Activated naive CD4-positive, alpha-beta T cell treated with anti-CD3 and anti-CD28 coated beads, Interleukin-2, amount 50 U/mL, for 24 hours (primary cell): ENCODE data around the gene LIPG.

Experiments
- H3K27ac Mint-ChIP-seq: one replicate; pipeline ENCODE4 v1.8.0; 2021; ENCODE audit warnings: mild to moderate bottlenecking, mixed read lengths
- H3K27me3 Mint-ChIP-seq: one replicate; pipeline ENCODE4 v1.8.0; 2021; ENCODE audit warnings: mixed read lengths
- H3K36me3 Mint-ChIP-seq: one replicate; pipeline ENCODE4 v1.8.0; 2021; ENCODE audit warnings: mixed read lengths
- H3K4me1 Mint-ChIP-seq: one replicate; pipeline ENCODE4 v1.8.0; 2021; ENCODE audit warnings: mixed read lengths
- H3K4me3 Mint-ChIP-seq: one replicate; pipeline ENCODE4 v1.8.0; 2021; ENCODE audit warnings: mild to moderate bottlenecking, mixed read lengths
- H3K9me3 Mint-ChIP-seq: one replicate; pipeline ENCODE4 v1.8.0; 2021; ENCODE audit warnings: mixed read lengths

Gene LIPG

GRCh38 chr18:49611316-49611715 is 49.5 kb downstream of the LIPG start:
- no peak overlapping the region for H3K4me3 Mint-ChIP-seq
- H3K27ac Mint-ChIP-seq = no peak overlapping the region
- H3K4me1 Mint-ChIP-seq = no peaks in the 10 kb centered on the region
- H3K27me3 Mint-ChIP-seq = peaks cover 1% of the 10 kb centered on the region
- H3K36me3 Mint-ChIP-seq = no peaks in the 10 kb centered on the region
- no peaks in the 10 kb centered on the region for H3K9me3 Mint-ChIP-seq

- Mint-ChIP-seq H3K27me3 (no peaks in the 10 kb centered on the region), H3K9me3 (no peaks in the 10 kb centered on the region), H3K4me1 (no peaks in the 10 kb centered on the region), H3K4me3 (no peak overlapping the region), H3K27ac (no peak overlapping the region), H3K36me3 (no peaks in the 10 kb centered on the region)
Observed at GRCh38 chr18:49612515-49613033, 50.7 kb downstream of the LIPG start.

- no peaks in the 10 kb centered on the region for H3K36me3 Mint-ChIP-seq
- H3K4me1 Mint-ChIP-seq = no peaks in the 10 kb centered on the region
- H3K9me3 Mint-ChIP-seq = no peaks in the 10 kb centered on the region
Observed at GRCh38 chr18:49613141-49613640, 51.3 kb downstream of the LIPG start.

GRCh38 chr18:49613641-49614151 is 51.8 kb downstream of the LIPG start:
- Mint-ChIP-seq H3K27ac (no peak overlapping the region), H3K4me1 (no peaks in the 10 kb centered on the region), H3K4me3 (no peak overlapping the region), H3K27me3 (no peaks in the 10 kb centered on the region), H3K36me3 (no peaks in the 10 kb centered on the region), H3K9me3 (no peaks in the 10 kb centered on the region)

More at GRCh38 chr18:49613141-49613640, 51.3 kb downstream of the LIPG start:
- H3K27ac Mint-ChIP-seq = no peak overlapping the region
- no peaks in the 10 kb centered on the region for H3K27me3 Mint-ChIP-seq
- H3K4me3 Mint-ChIP-seq = no peak overlapping the region

GRCh38 chr18:49616618-49617328 is 54.9 kb downstream of the LIPG start:
- no peak overlapping the region for H3K4me3 Mint-ChIP-seq

GRCh38 chr18:49617329-49617695 is 55.5 kb downstream of the LIPG start:
- Mint-ChIP-seq H3K9me3 (no peaks in the 10 kb centered on the region), H3K36me3 (no peaks in the 10 kb centered on the region), H3K27ac (no peak overlapping the region), H3K4me3 (no peak overlapping the region), H3K4me1 (no peaks in the 10 kb centered on the region), H3K27me3 (peaks cover 6% of the 10 kb centered on the region)

More at GRCh38 chr18:49616618-49617328, 54.9 kb downstream of the LIPG start:
- Mint-ChIP-seq H3K9me3 (no peaks in the 10 kb centered on the region), H3K4me1 (no peaks in the 10 kb centered on the region), H3K27ac (no peak overlapping the region), H3K36me3 (no peaks in the 10 kb centered on the region), H3K27me3 (peaks cover 5% of the 10 kb centered on the region)

GRCh38 chr18:49617865-49618264 is 56.0 kb downstream of the LIPG start:
- H3K9me3 Mint-ChIP-seq = no peaks in the 10 kb centered on the region
- H3K36me3 Mint-ChIP-seq = no peaks in the 10 kb centered on the region
- H3K27me3 Mint-ChIP-seq = peaks cover 12% of the 10 kb centered on the region
- H3K4me1 Mint-ChIP-seq = no peaks in the 10 kb centered on the region
- no peak overlapping the region for H3K4me3 Mint-ChIP-seq
- H3K27ac Mint-ChIP-seq = no peak overlapping the region

- H3K4me1 Mint-ChIP-seq = no peaks in the 10 kb centered on the region
- peaks cover 17% of the 10 kb centered on the region for H3K27me3 Mint-ChIP-seq
Observed at GRCh38 chr18:49618742-49619681, 57.2 kb downstream of the LIPG start.

GRCh38 chr18:49619801-49620200 is 57.9 kb downstream of the LIPG start:
- Mint-ChIP-seq H3K4me3 (no peak overlapping the region), H3K9me3 (no peaks in the 10 kb centered on the region), H3K36me3 (no peaks in the 10 kb centered on the region), H3K27me3 (peaks cover 17% of the 10 kb centered on the region), H3K4me1 (no peaks in the 10 kb centered on the region), H3K27ac (no peak overlapping the region)

More at GRCh38 chr18:49618742-49619681, 57.2 kb downstream of the LIPG start:
- Mint-ChIP-seq H3K36me3 (no peaks in the 10 kb centered on the region), H3K27ac (no peak overlapping the region), H3K9me3 (no peaks in the 10 kb centered on the region), H3K4me3 (no peak overlapping the region)

- H3K27me3 Mint-ChIP-seq = peaks cover 17% of the 10 kb centered on the region
- no peak overlapping the region for H3K4me3 Mint-ChIP-seq
- no peaks in the 10 kb centered on the region for H3K36me3 Mint-ChIP-seq
- no peaks in the 10 kb centered on the region for H3K4me1 Mint-ChIP-seq
- no peaks in the 10 kb centered on the region for H3K9me3 Mint-ChIP-seq
- H3K27ac Mint-ChIP-seq = no peak overlapping the region
Observed at GRCh38 chr18:49621301-49621700, 59.4 kb downstream of the LIPG start.

GRCh38 chr18:49621717-49622351 is 60.0 kb downstream of the LIPG start:
- H3K27ac Mint-ChIP-seq = no peak overlapping the region

GRCh38 chr18:49623571-49623970 is 61.7 kb downstream of the LIPG start:
- H3K4me3 Mint-ChIP-seq = no peak overlapping the region
- no peaks in the 10 kb centered on the region for H3K9me3 Mint-ChIP-seq

More at GRCh38 chr18:49621717-49622351, 60.0 kb downstream of the LIPG start:
- Mint-ChIP-seq H3K27me3 (peaks cover 17% of the 10 kb centered on the region), H3K4me3 (no peak overlapping the region), H3K4me1 (no peaks in the 10 kb centered on the region), H3K9me3 (no peaks in the 10 kb centered on the region), H3K36me3 (no peaks in the 10 kb centered on the region)

GRCh38 chr18:49625021-49625691 is 63.3 kb downstream of the LIPG start:
- H3K27me3 Mint-ChIP-seq = peaks cover 17% of the 10 kb centered on the region
- no peaks in the 10 kb centered on the region for H3K36me3 Mint-ChIP-seq
- H3K4me1 Mint-ChIP-seq = no peaks in the 10 kb centered on the region
- no peak overlapping the region for H3K27ac Mint-ChIP-seq
- no peak overlapping the region for H3K4me3 Mint-ChIP-seq
- no peaks in the 10 kb centered on the region for H3K9me3 Mint-ChIP-seq

More at GRCh38 chr18:49623571-49623970, 61.7 kb downstream of the LIPG start:
- Mint-ChIP-seq H3K27me3 (peaks cover 17% of the 10 kb centered on the region), H3K4me1 (no peaks in the 10 kb centered on the region), H3K27ac (no peak overlapping the region), H3K36me3 (no peaks in the 10 kb centered on the region)

GRCh38 chr18:49626842-49627467 is 65.1 kb downstream of the LIPG start:
- no peaks in the 10 kb centered on the region for H3K36me3 Mint-ChIP-seq
- peaks cover 12% of the 10 kb centered on the region for H3K27me3 Mint-ChIP-seq
- H3K4me1 Mint-ChIP-seq = no peaks in the 10 kb centered on the region

More at GRCh38 chr18:49626842-49627467, 65.1 kb downstream of the LIPG start:
- no peak overlapping the region for H3K27ac Mint-ChIP-seq
- H3K9me3 Mint-ChIP-seq = no peaks in the 10 kb centered on the region
- no peak overlapping the region for H3K4me3 Mint-ChIP-seq
